NOMO-1 treated with DMSO at 0.1 percent for 48 hours (cell line): ENCODE data around the gene EXTL1.

ENCODE experiments used
- DNase-seq: peaks from one replicate; lab custom pipeline; 2025; ENCODE audit not compliant: unreplicated experiment; lab: John Stamatoyannopoulos, UW

EXTL1 gene

GRCh38 chr1:26023826-26024225 lies 2.3 kb downstream of the EXTL1 start:
- no peak for DNase-seq

- no peak for DNase-seq
Observed at GRCh38 chr1:26025060-26025459, 3.5 kb downstream of the EXTL1 start.

- no peak for DNase-seq
Observed at GRCh38 chr1:26025517-26025916, 3.9 kb downstream of the EXTL1 start.

- DNase-seq, result peak; percentile 34
Observed at GRCh38 chr1:26027716-26028489, 6.3 kb downstream of the EXTL1 start.

GRCh38 chr1:26028490-26028980 lies 7.0 kb downstream of the EXTL1 start:
- DNase-seq, result no peak

GRCh38 chr1:26029054-26029863 lies 7.7 kb downstream of the EXTL1 start:
- DNase-seq, result no peak

GRCh38 chr1:26029864-26030481 lies 8.4 kb downstream of the EXTL1 start:
- DNase-seq, result peak; percentile 8

- DNase-seq, result no peak
Observed at GRCh38 chr1:26031196-26031595, 9.6 kb downstream of the EXTL1 start.

- no peak for DNase-seq
Observed at GRCh38 chr1:26031611-26032220, 10.1 kb downstream of the EXTL1 start.

GRCh38 chr1:26032656-26033357 lies 11.2 kb downstream of the EXTL1 start:
- DNase-seq, result no peak

GRCh38 chr1:26034504-26035202 lies 13.1 kb downstream of the EXTL1 start:
- no peak for DNase-seq

GRCh38 chr1:26035203-26035958 lies 13.8 kb downstream of the EXTL1 start:
- peak; percentile 89 for DNase-seq

GRCh38 chr1:26035959-26036755 lies 14.6 kb downstream of the EXTL1 start:
- peak; percentile 56 for DNase-seq

- no peak for DNase-seq
Observed at GRCh38 chr1:26036756-26037281, 15.2 kb downstream of the EXTL1 start.

- DNase-seq, result no peak
Observed at GRCh38 chr1:26037904-26038303, 16.3 kb downstream of the EXTL1 start.

- DNase-seq, result no peak
Observed at GRCh38 chr1:26038477-26038876, 16.9 kb downstream of the EXTL1 start.

GRCh38 chr1:26038904-26039303 lies 17.3 kb downstream of the EXTL1 start:
- DNase-seq, result no peak

GRCh38 chr1:26041401-26041800 lies 19.8 kb downstream of the EXTL1 start:
- DNase-seq, result no peak
